Loucy (cell line): ENCODE measurements around the gene STAT4.

ENCODE experiments used
- H2AFZ ChIP-seq: fragments of 200-600 bp; sonication (generic); 2 replicates; pipeline ENCODE4 v1.6.0; 2016; ENCODE audit warnings: antibody characterized with exemption, mild to moderate bottlenecking, low read length, moderate library complexity
- H3F3A ChIP-seq: fragments of 200-600 bp; 2 replicates; pipeline ENCODE4 v1.6.0; 2016; ENCODE audit warnings: antibody characterized with exemption, low read depth, mild to moderate bottlenecking
- H3K27me3 ChIP-seq: fragments of 200-600 bp; sonication (generic); 2 replicates; pipeline ENCODE4 v1.6.1; 2014; ENCODE audit warnings: low read length, mild to moderate bottlenecking; ENCODE audit not compliant: insufficient read depth, poor library complexity, severe bottlenecking
- H3K36me3 ChIP-seq: fragments of 200-600 bp; sonication (generic); 2 replicates; pipeline ENCODE4 v1.6.1; 2016; ENCODE audit warnings: low read length; ENCODE audit not compliant: insufficient read depth
- H3K4me1 ChIP-seq: fragments of 200-600 bp; sonication (generic); 2 replicates; pipeline ENCODE4 v1.5.1; 2014; ENCODE audit warnings: low read length, mild to moderate bottlenecking; ENCODE audit not compliant: insufficient read depth, poor library complexity, severe bottlenecking
- H3K4me2 ChIP-seq: fragments of 200-600 bp; sonication (generic); 2 replicates; pipeline ENCODE4 v1.6.0; 2014; ENCODE audit warnings: antibody characterized with exemption, low read length, low read depth, mild to moderate bottlenecking; ENCODE audit not compliant: poor library complexity, severe bottlenecking
- H3K4me3 ChIP-seq: fragments of 200-600 bp; sonication (generic); 2 replicates; pipeline ENCODE4 v1.5.1; 2014; ENCODE audit warnings: low read length, mild to moderate bottlenecking, mixed read lengths; ENCODE audit not compliant: poor library complexity, severe bottlenecking
- H3K79me2 ChIP-seq: fragments of 200-600 bp; sonication (generic); 2 replicates; pipeline ENCODE4 v1.6.1; 2014; ENCODE audit warnings: low read length; ENCODE audit not compliant: insufficient read depth
- H3K9ac ChIP-seq: fragments of 200-600 bp; sonication (generic); 2 replicates; pipeline ENCODE4 v1.6.0; 2014; ENCODE audit warnings: mild to moderate bottlenecking, low read depth, low read length, moderate library complexity; ENCODE audit not compliant: poor library complexity, severe bottlenecking
- H3K9me2 ChIP-seq: fragments of 200-600 bp; sonication (generic); replicated peaks from 2 replicates; pipeline ENCODE4 v1.6.1; 2016; ENCODE audit warnings: low read depth, low read length, mixed read lengths
- H3K9me3 ChIP-seq: fragments of 200-600 bp; sonication (generic); 2 replicates; pipeline ENCODE4 v1.6.1; 2014; ENCODE audit warnings: mild to moderate bottlenecking, antibody characterized with exemption, low read length, low read depth; ENCODE audit not compliant: insufficient read depth
- H4K20me1 ChIP-seq: fragments of 200-600 bp; sonication (generic); 2 replicates; pipeline ENCODE4 v1.6.0; 2014; ENCODE audit warnings: antibody characterized with exemption, low read length, mild to moderate bottlenecking; ENCODE audit not compliant: insufficient read depth, poor library complexity, severe bottlenecking
- EZH2phosphoT487 ChIP-seq: fragments of 200-600 bp; IDR thresholded peaks from 2 replicates; pipeline ENCODE4 v1.6.1; 2018; ENCODE audit warnings: antibody characterized with exemption, mild to moderate bottlenecking, moderate library complexity, borderline replicate concordance
- TF ChIP-seq, protein P1 (sequence below): fragments of 200-600 bp; sonication (generic); conservative IDR thresholded peaks from 2 replicates; pipeline ENCODE4 v1.5.1; 2014; ENCODE audit warnings: mild to moderate bottlenecking, antibody characterized with exemption, low read length

STAT4 gene

DNA sequence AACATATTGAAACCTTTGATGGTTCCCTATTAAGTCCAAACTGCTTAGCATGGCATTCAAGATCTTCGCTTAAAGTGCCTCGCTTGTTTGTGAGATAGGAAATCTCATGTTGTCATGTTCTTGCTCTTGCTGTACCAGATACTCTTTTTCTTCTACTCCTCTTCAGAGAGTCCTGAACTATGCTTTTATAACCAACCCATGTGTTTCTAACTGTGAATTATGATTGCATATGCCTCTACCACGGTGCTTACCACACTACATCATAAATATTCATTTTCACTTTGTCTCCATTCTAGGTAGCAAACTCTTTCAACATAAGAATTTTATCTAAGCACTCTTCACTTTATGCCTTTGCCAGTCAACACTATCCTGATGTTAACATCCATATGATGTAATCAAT is 23.6 kb downstream of the STAT4 start:
- Histone ChIP-seq H3K27me3 (no peaks in the 10 kb centered on the region), H3K4me1 (peaks cover 32% of the 10 kb centered on the region), H3K9ac (no peak overlapping the region), H3F3A (no peaks in the 10 kb centered on the region), H3K9me3 (no peaks in the 10 kb centered on the region), H4K20me1 (no peaks in the 10 kb centered on the region), H3K79me2 (no peaks in the 10 kb centered on the region; the same call in 1 of the 2 replicates), H3K4me3 (no peak overlapping the region), H3K9me2 (no peaks in the 10 kb centered on the region), H3K36me3 (no peaks in the 10 kb centered on the region), H3K4me2 (peak overlapping the region; percentile 50), H2AFZ (no peak overlapping the region)
- TF ChIP-seq, protein P1, sequence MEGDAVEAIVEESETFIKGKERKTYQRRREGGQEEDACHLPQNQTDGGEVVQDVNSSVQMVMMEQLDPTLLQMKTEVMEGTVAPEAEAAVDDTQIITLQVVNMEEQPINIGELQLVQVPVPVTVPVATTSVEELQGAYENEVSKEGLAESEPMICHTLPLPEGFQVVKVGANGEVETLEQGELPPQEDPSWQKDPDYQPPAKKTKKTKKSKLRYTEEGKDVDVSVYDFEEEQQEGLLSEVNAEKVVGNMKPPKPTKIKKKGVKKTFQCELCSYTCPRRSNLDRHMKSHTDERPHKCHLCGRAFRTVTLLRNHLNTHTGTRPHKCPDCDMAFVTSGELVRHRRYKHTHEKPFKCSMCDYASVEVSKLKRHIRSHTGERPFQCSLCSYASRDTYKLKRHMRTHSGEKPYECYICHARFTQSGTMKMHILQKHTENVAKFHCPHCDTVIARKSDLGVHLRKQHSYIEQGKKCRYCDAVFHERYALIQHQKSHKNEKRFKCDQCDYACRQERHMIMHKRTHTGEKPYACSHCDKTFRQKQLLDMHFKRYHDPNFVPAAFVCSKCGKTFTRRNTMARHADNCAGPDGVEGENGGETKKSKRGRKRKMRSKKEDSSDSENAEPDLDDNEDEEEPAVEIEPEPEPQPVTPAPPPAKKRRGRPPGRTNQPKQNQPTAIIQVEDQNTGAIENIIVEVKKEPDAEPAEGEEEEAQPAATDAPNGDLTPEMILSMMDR, result no peak
- TF ChIP-seq EZH2phosphoT487, result no peak

DNA sequence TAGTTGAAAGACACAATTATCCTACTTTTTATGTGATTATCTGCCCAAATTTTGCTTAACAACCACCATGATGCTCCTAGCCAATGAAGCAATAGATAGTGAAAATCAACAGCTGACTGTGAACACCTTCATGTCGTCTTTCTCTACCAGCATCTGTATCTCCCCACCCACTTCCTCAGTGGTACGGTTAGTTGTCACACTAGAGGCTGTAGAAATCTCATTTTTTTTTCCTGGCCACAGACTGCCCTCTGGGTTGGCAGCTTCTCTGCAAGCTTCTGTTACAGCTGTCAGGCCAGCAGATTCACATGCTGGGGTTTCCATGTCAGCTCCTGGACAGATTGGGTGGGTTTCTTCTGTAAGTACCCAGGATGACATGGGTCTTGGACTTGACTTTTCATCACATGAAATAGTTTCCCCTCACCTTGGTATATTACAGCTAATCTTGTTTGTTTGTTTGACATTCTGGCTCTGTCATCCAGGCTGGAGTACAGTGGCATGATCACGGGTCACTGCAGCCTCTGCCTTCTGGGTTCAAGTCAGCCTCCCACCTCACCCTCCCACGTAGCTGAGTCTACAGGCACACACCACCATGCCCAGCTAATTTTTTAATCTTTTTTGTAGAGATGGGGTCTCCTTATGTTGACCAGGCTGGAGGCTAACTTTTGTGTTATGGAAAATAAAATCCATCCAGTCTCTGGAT is 24.3 kb downstream of the STAT4 start:
- no peaks in the 10 kb centered on the region for H3K9me2 ChIP-seq
- no peak overlapping the region for H3K4me3 ChIP-seq
- H3K9me3 ChIP-seq, result no peaks in the 10 kb centered on the region
- no peaks in the 10 kb centered on the region for H3K36me3 ChIP-seq
- no peaks in the 10 kb centered on the region for H3K79me2 ChIP-seq
- TF ChIP-seq, protein P1, result no peak
- no peak for TF ChIP-seq EZH2phosphoT487
- H2AFZ ChIP-seq, result no peak overlapping the region
- no peak overlapping the region for H3K9ac ChIP-seq
- H3K4me1 ChIP-seq, result peaks cover 32% of the 10 kb centered on the region
- no peaks in the 10 kb centered on the region for H3F3A ChIP-seq
- H3K4me2 ChIP-seq, result peak overlapping the region; percentile 50
- H4K20me1 ChIP-seq, result no peaks in the 10 kb centered on the region
- no peaks in the 10 kb centered on the region for H3K27me3 ChIP-seq

DNA sequence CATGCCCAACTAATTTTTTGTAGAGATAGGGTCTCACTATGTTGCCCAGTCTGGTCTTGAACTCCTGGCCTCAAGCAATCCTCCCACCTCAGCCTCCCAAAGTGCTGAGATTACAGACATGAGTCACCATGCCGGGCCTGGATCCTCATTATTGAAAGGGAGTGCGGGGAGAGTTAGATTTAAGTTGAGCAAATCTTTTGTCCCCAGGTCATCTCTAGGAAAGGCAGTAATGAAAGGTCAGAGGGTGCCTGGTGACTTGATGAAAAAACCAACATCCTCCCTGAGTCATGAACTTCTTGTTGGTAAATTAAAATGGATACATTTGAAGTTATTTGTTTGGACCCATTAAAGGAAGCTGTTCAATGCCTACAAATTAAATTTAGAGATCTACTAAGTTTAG is 25.1 kb downstream of the STAT4 start:
- H3K4me2 ChIP-seq, result no peak overlapping the region
- H3K27me3 ChIP-seq, result no peaks in the 10 kb centered on the region
- H3K4me3 ChIP-seq, result no peak overlapping the region
- H3K9me3 ChIP-seq, result no peaks in the 10 kb centered on the region
- no peaks in the 10 kb centered on the region for H3K79me2 ChIP-seq
- TF ChIP-seq, protein P1, result no peak
- no peak for TF ChIP-seq EZH2phosphoT487
- no peaks in the 10 kb centered on the region for H3F3A ChIP-seq
- no peaks in the 10 kb centered on the region for H3K9me2 ChIP-seq
- H2AFZ ChIP-seq, result no peak overlapping the region
- no peak overlapping the region for H3K9ac ChIP-seq
- H3K36me3 ChIP-seq, result no peaks in the 10 kb centered on the region
- H4K20me1 ChIP-seq, result no peaks in the 10 kb centered on the region
- peaks cover 32% of the 10 kb centered on the region for H3K4me1 ChIP-seq
